ENCODE measurements around the gene SYNPO2. TPM values are rescaled to one million over a fixed set of nuclear protein-coding genes. Genes with fewer than 3 reads are reported as not detected.

The SYNPO2 gene
- 0.32 and 0.44 TPM in 2 replicates for total RNA-seq

DNA sequence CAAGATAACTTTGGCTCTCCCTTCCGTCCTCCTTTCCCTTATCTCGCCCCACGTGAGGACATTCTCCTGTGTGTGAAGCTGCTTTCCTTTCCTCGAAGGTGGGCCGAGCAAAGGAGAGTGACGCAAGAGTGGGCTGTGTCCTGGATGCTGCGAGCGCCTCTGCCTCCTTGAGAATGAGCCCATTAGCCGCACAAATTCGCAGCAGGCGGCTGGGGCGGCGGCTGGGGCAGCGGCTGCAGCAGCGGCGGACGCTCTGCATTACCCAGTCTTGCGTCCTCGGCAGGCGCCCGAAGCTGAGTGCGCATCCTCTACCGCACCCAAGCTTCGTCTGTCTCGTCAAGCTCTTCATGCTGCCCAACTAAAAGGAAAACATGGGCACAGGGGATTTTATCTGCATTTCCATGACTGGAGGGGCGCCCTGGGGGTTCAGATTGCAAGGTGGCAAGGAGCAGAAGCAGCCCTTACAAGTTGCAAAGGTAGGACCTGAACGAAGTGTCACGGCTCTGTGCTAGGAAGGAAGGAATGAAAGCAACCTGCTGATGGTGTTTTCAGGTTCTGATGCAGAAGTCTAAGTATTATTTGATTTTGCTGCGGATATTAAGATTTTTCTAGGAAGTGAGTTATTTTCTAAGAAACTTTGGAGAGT, at the start of gene SYNPO2:
SYNPO2 (plus strand) TSS at position 189 of the 646 bp plus-strand sequence; CDS start at position 372, 183 bp downstream.

Other genes starting within 250 kb of the SYNPO2 start
- 15.9 and 29.3 TPM in 2 replicates for gene METTL14, start 203.5 kb upstream of the SYNPO2 start, total RNA-seq
- gene SEC24D, start 52.7 kb upstream of the SYNPO2 start, total RNA-seq: 25.7 and 65.6 TPM in 2 replicates
- gene MYOZ2, start 247.0 kb downstream of the SYNPO2 start, total RNA-seq: 0.16 TPM in 1 of 2 replicates, not detected in the other